GM10266 (cell line): Measurements from ENCODE around the gene ZSCAN10.
A peak's percentile ranks its signal among the peaks of the same experiment; 100 is the strongest.

Source experiments
- DNase-seq: peaks from one replicate; pipeline ENCODE4 v3.0.0; 2012; ENCODE audit errors: extremely low spot score
- TF ChIP-seq, protein P1 (sequence below): IDR thresholded peaks from 2 replicates; pipeline ENCODE4 v1.5.1; 2012; ENCODE audit warnings: mild to moderate bottlenecking, low read depth; ENCODE audit not compliant: control insufficient read depth, insufficient read depth; ENCODE audit errors: missing control alignments

ZSCAN10 gene

GRCh38 chr16:3042376-3042775 is 56.7 kb downstream of the ZSCAN10 start:
- TF ChIP-seq, protein P1, sequence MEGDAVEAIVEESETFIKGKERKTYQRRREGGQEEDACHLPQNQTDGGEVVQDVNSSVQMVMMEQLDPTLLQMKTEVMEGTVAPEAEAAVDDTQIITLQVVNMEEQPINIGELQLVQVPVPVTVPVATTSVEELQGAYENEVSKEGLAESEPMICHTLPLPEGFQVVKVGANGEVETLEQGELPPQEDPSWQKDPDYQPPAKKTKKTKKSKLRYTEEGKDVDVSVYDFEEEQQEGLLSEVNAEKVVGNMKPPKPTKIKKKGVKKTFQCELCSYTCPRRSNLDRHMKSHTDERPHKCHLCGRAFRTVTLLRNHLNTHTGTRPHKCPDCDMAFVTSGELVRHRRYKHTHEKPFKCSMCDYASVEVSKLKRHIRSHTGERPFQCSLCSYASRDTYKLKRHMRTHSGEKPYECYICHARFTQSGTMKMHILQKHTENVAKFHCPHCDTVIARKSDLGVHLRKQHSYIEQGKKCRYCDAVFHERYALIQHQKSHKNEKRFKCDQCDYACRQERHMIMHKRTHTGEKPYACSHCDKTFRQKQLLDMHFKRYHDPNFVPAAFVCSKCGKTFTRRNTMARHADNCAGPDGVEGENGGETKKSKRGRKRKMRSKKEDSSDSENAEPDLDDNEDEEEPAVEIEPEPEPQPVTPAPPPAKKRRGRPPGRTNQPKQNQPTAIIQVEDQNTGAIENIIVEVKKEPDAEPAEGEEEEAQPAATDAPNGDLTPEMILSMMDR, result no peak
- no peak for DNase-seq

DNA sequence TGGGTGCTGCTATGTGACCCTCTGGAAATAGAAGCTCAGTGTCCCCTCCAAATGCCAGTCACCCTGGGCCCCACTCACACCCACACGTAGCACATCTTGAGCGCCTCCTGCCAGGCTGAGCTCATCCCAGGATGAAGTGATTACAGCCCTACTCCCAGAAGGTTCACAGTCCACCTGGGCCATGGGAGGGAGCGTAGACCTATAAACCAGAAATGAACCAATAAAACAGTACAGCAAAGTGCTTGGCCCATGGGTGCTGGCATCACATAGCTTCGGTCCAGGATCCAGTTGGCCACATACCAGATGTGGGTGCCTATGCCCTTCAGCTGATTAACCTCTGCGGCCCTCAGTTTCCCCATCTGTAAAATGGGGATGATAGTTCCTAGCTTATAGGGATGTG is 60.2 kb downstream of the ZSCAN10 start:
- DNase-seq, result peak; percentile 8
- TF ChIP-seq, protein P1, result no peak
